GF-D8 (cell line): ENCODE results near the gene LENG1.
A peak's percentile ranks its signal among the peaks of the same experiment; 100 is the strongest.
"Not testable (repeated sequence)": the region's sequence is repeated elsewhere in the genome, so short reads cannot be mapped to it uniquely, and the experiment has no call there.

Source experiments
- DNase-seq: peaks from one replicate; lab custom pipeline; 2025; lab: John Stamatoyannopoulos, UW

The LENG1 gene

GRCh38 chr19:54189735-54190502, 30.4 kb upstream of the LENG1 start:
- DNase-seq, result peak; percentile 99

- no peak for DNase-seq
Measured at GRCh38 chr19:54189145-54189734, 29.7 kb upstream of the LENG1 start, which contains the start of gene MBOAT7. Gene MBOAT7 (minus strand): TSS chr19:54189580. CDS start chr19:54188508, 1,072 bp downstream.

- DNase-seq, result peak; percentile 91
Measured at GRCh38 chr19:54188215-54188871, 28.8 kb upstream of the LENG1 start.

- no peak for DNase-seq
Measured at GRCh38 chr19:54186934-54187381, 27.4 kb upstream of the LENG1 start.

DNA sequence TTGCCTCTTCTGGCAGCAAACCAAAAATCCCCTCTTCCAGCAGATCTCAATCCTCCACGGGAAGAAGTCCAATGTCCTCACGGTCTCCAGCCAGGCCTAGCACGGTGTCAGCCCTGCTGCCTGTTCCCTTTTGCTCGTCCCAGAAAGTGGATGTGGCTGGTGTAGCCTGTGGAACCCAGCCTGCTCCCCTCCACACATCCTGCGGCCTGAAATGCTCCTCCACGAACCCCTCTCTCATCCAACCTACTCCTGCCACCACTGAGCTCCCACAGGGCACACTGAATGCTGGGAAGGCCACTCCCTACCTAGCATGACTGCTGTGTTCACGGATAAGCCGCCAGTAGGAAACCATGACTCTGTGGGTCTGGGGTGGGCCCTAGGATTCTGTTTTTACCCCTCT, 26.8 kb upstream of the LENG1 start:
- DNase-seq, result no peak

DNA sequence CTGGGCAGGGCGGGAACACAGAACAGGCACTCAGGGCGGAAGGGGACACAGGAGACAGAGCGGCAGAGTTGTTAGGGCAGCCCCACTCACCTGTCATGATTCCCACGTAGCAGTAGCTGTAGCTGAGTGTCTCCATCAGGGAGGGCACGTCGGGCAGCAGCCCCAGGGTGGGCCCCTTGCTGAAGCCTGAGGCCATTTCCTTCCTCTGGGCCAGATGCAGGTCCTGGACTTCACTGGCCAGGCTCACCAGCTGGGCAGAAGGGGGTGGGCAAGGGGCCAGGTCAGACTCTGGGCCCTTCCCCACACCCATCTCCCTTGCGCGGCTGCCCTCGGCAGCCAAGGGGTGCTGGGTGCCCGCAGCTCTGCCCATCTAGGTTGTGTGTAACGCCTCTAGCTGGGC, 23.9 kb upstream of the LENG1 start:
- no peak for DNase-seq

DNA sequence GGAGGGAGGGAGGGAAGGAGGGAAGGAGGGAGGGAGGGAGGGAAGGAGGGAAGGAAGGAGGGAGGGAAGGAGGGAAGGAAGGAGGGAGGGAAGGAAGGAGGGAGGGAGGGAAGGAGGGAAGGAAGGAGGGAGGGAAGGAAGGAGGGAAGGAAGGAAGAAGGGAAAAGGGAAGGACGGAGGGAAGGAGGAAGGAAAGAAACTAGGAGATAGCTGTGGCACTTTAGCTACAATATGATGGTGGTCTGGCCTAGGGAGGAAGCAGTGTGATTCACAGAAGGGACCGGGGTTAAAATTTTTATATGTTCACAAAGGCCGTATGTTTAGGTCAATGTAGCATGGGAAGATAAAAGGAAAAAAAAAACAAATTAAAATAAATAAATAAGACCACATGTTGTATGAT, 22.4 kb upstream of the LENG1 start:
- DNase-seq, result not testable (repeated sequence)

DNA sequence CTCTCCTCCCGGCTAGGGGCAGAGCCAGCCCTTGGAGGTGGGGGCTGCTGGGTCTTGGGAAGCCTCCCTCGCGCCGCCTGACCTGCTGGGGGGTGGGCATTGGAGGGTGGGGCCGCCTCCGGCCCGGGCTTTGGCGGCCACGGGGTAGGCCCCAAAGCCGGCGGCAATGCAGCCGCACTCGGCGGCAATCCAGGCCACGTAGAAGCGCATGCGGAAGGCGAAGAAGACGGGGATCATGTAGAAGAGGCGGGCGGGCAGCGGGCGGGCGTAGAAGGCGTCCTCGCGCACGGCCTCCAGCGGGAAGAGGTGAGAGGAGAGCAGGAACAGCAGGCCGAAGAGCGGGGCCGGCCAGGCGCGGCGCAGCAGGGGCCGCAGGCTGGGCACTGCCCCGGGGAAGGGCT, 21.2 kb upstream of the LENG1 start:
- DNase-seq, result no peak

DNA sequence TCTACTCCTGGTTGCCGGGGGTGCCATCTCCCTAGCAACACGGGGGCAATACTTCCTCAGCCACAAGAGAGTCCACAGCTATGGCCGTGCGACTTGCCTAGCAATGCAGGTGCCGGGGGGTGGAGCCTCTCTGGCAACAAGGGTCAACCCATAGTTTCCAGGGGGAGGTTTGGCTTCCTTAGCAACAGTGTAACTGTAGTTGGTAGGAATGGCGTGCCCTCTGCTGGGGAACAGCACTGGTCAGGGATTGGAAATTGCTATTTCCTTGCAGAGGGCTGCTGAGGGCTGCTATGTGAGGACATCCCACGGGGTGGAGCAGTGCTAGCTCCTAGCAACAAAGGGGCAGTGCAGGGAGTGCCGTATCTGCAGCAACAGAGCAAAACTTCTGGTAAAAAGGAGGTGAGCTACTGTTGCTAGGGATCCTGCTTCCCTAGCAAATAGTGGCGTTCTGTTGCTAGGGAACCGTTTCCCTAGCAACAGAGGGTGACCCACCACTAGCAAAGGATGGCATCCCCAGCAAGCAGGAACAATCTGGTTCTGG, 20.5 kb upstream of the LENG1 start:
- DNase-seq, result no peak

GRCh38 chr19:54179262-54179852, 19.8 kb upstream of the LENG1 start:
- DNase-seq, result no peak

- no peak for DNase-seq
Measured at GRCh38 chr19:54178581-54179261, 19.2 kb upstream of the LENG1 start.

GRCh38 chr19:54173951-54174834, 14.7 kb upstream of the LENG1 start:
- DNase-seq, result no peak

DNA sequence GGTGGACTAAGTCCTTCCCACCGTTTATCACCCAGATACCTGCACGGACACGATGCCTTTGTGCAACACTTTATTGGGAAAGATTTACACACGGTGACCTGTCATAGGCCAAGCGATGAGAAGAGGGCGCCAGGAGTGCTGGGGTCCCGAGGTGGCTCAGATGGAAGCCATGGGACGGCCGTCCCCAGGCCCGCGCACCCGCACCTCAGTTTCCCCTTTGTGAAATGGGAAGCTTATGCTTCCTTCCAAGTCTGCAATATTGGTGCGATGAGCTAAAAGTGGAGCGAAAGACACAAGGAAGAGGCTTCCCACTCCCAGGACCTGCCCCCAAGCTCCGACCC, 13.8 kb upstream of the LENG1 start:
- DNase-seq, result no peak

DNA sequence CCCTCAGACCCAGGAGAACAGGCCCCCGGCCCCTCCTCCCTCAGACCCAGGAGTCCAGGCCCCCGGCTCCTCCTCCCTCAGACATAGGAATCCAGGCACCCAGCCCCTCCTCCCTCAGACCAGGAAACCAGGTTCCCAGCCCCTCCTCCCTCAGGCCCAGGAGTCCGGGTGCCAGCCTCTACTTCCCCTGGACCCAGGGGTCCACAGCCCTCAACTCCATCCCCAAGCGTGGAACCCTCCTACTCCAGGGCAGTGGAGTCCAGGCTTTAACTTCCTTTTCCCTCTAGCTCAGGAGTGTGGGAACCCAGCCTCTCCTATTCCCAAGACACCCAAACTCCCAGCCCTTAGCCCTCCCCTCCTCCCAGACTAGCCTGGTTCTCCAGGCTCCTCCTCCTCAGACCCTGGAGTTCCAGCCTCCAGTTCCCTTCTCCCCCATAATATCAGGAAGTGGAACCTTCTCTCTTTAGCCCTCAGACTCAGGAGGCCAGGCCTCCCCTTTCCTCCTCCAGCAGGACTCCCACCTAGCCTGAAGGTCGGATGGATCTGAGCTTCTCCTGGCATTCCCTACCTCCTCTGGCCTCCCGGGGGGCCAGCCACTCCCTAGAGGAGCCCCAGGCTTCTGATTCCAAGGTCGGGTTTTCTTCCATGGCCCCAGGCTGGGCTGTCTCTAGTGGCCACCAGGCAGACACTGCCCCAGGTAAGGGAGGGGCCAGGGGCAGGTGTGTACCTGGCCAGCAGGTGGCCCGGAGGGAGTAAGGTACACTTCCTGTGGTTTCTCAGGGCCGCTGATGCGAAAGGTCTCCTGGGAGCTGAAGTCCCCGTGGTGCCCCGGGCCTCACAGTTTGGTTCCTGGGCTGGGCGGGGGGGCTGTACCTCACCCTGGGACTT, 13.2 kb upstream of the LENG1 start, which contains the start of gene TMC4:
TSS of gene TMC4 (minus strand) at position 690 of the 888 bp plus-strand sequence. CDS start at position 647, 43 bp downstream.
- DNase-seq, result no peak

DNA sequence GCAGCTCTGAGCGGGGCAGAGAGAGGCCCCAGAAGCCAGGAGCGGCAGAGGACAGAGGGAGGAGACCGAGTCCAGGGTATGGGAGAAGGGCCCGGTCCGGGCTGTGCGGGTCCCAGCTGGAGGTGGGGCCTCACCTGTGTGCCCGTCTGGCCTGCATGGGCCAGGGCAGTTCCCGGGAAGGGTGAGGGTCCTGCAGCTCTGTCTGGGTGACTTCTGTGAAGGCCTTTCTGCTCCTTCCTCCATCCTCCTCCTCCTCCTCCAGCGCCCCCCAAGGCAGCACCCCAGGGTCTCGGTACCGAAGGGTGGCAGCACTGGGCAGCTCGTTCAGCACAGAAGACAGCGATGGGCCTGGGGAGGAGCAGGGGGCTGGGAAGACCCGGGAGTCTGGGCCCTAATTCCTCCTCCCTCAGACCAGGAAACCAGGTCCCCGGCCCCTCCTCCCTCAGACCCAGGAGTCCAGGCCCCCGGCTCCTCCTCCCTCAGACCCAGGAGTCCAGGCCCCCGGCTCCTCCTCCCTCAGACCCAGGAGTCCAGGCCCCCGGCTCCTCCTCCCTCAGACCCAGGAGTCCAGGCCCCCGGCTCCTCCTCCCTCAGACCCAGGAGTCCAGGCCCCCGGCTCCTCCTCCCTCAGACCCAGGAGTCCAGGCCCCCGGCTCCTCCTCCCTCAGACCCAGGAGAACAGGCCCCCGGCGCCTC, 12.4 kb upstream of the LENG1 start:
- DNase-seq, result not testable (repeated sequence)

DNA sequence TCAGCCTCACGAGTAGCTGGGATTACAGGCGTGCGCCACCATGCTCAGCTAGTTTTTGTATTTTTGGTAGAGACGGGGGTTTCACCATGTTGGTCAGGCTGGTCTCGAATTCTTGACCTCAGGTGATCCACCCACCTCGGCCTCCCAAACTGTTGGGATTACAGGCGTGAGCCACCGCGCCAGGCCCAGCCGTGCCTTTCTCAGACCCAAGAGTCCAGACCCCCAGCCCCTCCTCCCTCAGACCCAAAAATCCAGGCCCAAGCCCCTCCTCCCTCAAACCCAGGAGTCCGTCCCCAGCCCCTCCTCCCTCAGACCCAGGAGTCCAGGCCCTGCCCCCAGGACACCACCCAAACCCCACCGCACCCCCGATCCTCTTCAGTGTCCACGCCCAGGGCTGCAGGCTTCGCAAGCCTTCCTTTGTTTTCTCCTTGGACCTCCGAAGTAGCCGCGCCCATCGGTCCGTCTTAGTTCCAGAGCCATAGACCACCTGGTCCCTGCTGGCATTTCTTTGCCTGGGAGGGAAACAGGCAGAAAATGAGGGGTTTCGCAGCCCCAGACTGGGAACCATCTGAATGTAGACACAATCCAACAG, 9.7 kb upstream of the LENG1 start:
- no peak for DNase-seq

DNA sequence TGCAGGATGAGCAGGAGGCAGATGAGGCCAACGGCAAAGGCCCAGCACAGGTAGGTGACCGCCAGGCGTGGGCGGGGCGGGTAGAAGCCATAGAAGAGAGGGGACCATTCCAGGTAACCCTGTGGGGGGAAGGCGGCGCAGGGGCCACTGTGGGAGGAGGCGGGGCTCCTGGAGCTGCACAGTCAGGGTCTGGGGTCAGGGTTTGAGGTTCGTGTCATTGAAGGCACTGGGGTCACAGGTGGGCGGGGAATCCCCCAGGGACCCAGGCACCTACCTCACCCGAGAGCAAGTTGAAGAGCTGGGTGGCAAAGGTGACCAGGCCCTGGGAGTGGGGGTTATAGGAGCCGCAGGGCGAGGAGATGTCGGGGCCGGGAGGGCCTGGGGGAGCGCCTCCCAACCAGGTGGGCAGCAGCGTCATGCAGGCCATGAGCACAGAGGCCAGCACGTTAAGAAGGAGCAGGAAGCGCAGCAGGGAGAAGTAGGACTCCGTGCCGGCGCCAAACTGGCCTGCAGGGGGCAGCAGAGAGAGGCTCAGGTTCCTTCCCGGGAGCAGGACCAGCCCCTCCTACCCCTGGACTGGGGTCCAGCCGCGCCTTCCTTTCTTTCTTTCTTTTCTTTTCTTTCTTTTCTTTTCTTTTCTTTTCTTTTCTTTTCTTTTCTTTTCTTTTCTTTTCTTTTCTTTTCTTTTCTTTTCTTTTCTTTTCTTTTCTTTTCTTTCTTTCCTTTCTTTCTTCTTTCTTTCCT, 8.8 kb upstream of the LENG1 start:
- peak; percentile 49 for DNase-seq

GRCh38 chr19:54165222-54165621, 5.7 kb upstream of the LENG1 start:
- DNase-seq, result no peak
